HG03097 (cell line): ENCODE measurements around the gene OPA3.
A peak's percentile ranks its signal among the peaks of the same experiment; 100 is the strongest.
"Not testable (repeated sequence)": the region's sequence is repeated elsewhere in the genome, so short reads cannot be mapped to it uniquely, and the experiment has no call there.

Experiments
- ATAC-seq: cut with Tn5 transposase; IDR thresholded peaks from one replicate; pipeline ENCODE4 v1.9.1; 2021; ENCODE audit not compliant: unreplicated experiment, low FRiP score

OPA3 gene

DNA sequence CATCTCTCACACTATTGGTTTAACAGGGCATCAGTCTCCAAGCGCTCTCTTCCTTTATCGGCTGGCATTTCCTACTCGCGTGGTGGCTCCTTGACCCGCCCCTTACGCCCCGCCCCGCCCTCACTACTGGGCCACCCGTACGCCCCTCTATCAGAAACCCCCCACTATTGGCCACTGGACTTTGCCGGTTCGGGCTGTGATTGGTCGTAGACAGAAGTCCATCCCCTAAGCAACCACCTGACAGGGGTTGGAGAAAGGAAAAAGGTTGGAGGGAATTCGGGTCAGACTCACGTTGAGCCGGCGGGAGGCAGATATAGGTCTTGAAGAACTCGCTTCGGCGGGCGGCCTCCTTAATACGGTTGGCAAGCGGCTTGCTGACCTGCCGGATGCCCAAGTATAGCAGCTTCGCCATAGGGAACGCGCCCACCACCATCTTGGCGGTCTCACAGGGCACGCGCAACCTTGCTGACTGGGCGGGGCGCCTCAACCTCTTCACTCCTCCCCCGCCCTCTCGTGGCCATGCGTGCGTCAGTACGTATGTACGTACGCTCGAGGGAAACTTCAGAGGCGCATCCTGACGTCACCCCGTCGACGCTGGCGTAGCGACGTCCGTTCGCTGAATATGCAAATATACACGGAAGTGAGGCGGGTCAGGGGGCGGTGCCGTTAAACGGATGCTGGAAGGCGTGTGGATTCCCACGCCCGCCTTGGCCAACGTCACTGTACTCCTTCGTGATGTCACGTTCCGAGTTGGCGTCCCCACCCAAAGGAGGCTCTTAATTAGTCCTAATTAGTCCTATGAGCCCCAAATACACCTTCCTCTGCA lies at the start of gene OPA3:
Gene OPA3 (minus strand): TSS at position 471 of the 826 bp plus-strand sequence. CDS start 38 bp downstream, at position 433.
- peak; percentile 78 for ATAC-seq

DNA sequence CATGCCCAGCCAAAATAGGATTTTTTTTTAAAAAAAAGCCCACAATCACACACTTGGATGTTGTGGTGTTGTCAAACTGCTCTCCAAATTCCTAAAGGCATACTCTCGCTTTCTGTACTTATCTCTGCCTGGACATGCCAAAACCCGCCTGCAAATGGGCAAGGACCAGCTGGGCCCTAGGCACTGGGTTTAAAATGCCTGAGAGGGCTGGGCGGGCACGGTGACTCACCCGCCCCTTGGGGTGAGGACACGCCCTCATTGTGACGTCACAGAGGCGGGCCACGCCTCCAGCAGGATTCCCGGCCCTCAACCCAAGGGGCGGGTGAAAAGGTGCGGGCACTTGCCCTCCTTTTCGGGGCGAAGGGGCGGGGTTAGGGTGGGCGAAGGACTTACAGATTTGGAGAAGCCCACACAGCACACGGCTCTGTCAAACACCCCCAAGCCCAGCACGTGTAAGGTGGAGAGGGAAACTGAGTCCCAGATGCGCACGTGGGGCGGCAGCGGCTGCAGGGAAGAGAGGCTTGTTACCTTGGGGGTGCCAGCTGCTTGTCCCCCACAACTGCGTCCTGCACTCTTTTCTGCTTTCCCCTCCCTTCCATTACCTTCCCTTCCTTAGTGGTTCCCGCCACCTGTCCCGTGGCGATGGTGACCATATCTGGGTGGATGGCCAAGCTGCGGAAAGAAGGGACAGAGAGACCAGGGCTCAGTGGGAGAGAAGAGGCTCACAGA lies 48.0 kb upstream of the OPA3 start:
- no peak for ATAC-seq

DNA sequence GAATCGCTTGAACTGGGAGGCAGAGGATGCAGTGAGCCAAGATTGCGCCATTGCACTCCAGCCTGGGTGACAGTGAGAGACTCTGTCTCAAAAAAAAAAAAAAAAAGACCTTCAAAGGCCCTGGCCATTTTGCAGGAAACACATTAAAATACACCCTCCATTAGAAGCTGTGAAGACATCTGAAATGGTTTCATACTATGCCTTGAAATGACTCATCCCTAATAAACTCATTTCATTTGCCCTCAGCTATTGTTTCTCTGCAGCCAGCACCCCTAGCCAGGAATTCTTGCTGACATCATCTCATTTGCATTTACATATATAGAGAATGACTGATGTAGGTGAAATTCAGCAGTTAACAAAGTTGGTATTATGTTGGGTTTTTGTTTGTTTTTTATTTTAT lies 45.9 kb upstream of the OPA3 start:
- ATAC-seq = no peak

DNA sequence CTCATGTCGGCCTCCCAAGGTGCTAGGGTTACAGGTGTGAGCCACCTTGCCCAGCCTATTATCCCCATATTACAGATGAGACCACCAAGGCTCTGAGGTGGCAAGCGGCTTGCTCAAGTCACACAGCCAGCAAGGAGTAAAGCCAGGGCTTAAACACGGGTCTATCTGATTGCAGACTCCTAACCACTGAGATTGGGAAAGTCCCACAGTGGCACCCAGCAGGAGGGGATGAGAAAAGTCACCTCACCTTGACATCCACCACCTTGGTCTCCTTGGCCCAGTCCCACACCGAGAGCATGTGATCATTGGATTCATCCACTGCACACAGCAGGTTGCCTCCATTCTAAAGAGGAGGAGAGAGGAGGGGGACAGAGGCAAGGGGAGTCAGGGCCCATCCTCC lies 45.1 kb upstream of the OPA3 start:
- no peak for ATAC-seq

DNA sequence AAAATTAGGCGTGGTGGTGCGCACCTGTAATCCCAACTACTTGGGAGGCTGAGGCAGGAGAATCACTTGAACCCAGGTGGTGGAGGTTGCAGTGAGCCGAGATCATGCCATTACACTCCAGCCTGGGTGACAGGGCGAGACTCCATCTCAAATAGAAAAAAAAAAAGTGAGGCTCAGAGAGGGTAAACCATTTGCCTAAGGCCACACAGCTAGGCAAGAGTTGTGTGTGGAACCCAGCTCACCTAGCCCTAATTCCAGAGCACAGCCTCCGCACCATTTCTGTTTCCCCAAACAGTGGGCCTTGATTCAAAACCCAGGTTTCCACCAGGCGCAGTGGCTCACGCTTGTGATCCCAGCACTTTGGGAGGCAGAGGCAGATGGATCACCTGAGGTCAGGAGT lies 43.6 kb upstream of the OPA3 start:
- not testable (repeated sequence) for ATAC-seq

DNA sequence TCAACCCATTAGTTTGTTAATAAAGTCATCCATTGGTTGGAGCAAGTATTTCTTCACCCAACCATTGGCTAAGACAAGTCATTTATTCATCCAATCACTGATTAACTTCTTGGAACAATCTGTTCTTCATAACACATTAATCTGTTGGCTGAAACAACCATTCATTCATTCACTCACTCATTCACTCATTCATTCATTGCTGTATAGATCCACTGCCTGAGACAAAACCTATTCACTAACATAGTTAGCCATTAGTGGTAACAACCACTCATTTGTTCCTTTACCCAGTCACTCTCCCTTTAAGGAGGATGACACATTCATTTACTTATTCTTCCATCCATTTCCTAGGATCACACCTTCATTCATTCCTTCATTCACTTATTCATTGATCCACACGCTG lies 39.4 kb upstream of the OPA3 start:
- ATAC-seq = no peak

DNA sequence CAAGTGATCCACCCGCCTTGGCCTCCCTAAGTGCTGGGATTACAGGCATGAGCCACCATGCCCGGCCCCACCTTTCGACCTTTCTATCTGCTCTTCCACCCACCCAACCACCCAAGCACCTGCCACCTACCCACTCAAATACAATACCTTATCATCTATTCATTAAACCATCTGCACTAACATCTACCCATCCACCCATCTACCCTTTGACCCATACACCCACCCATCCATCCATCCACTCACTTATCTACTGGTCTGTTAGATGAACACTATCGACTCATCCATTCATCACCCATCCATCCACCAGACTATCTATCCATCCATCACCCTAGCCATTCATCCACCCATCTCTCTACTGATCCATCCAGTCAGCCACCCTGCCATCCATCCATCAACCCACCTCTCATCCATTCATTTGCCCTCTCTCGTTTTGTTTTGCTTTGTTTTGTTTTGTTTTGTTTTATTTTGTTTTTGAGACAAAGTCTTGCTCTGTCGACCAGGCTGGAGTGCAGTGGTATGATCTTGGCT lies 37.4 kb upstream of the OPA3 start:
- no peak for ATAC-seq

DNA sequence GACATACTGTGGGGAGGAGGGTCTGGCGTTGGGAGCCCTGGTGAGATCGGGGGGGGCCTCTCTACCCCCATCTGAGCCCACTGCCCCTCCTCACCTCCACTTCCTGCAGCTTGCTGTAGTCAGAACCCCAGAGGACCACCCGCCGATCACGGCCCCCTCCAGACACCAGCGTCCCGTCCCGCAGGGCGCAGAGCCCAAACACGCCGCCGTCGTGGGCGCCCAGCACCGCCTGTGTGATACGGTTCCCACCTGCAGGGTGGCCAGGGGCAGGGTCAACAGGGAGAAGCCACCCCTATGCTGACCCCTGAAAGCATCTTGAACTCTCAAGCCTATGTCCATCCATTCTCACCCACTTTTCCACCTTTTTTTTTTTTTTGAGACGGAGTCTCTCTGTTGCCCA lies 36.8 kb upstream of the OPA3 start:
- no peak for ATAC-seq

DNA sequence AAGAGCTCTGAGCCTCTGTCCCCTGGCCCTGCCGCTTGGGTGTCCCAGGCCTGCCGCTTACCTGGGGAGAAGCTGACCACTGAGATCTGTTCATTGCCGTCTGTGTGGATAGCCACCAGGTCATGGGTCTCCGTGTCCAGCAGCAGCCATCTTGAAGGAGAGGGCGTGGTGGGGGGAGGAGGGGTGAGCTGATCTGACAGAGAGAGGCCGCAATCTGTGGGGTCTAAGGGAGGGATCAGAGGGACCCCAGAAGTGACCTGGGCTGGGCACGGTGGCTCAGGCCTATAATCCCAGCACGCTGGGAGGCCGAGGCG lies 32.1 kb upstream of the OPA3 start:
- ATAC-seq = no peak

DNA sequence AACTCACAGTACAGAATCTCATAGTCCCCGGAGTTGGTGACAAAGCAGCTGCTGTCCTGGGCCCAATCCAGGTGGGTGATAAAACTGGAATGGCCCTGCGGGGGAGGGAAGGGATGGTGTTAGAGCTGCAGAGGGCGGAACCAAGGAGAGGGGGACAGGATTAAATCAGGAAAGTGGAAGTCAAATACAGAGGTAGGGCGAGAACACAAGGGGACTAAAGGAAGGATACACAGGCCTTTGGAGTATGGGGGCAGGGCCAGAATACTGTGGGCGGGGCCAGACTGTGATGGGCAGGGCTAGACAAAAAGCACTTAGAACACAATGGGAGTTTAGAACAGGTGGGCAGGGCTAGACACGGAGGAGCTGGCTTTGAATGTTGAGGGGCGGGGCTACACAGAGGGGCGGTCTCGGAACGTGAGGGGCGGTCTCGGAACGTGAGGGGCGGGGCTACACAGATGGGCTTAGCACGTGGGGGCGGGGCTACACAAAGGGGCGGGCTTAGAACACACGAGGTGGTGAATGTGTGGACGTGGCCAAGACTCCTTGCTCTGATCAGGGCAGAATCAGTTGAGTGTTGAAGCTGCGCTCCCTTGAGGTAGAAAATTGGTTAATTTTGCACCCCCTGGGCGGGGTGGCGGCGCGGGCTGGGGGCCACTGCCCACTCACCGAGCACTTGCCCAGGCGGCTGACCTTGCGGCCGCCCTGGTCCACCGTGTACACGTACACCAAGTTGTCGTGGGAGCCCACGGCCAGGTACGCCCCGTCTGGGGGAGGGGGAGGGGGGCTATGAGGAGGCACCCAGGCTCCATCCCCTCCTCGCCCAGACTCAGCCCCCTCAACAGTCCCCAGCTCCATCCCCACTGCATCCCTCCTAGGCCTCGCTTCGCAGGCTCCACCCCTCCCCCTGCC lies 31.4 kb upstream of the OPA3 start:
- ATAC-seq = no peak

DNA sequence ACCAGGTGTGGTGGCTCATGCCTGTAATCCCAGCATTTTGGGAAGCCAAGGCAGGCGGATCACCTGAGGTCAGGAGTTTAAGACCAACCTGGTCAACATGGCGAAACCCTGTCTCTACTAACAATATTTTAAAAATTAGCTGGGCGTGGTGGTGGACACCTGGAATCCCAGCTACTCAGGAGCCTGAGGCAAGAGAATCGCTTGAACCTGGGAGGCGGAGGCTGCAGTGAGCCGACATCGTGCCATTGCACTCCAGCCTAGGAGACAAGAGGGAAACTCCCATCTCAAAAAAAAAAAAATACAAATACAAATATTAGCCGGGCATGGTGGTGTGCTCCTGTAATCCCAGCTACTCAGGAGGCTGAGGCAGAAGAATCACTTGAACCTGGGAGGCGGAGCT lies 30.5 kb upstream of the OPA3 start:
- ATAC-seq = not testable (repeated sequence)

DNA sequence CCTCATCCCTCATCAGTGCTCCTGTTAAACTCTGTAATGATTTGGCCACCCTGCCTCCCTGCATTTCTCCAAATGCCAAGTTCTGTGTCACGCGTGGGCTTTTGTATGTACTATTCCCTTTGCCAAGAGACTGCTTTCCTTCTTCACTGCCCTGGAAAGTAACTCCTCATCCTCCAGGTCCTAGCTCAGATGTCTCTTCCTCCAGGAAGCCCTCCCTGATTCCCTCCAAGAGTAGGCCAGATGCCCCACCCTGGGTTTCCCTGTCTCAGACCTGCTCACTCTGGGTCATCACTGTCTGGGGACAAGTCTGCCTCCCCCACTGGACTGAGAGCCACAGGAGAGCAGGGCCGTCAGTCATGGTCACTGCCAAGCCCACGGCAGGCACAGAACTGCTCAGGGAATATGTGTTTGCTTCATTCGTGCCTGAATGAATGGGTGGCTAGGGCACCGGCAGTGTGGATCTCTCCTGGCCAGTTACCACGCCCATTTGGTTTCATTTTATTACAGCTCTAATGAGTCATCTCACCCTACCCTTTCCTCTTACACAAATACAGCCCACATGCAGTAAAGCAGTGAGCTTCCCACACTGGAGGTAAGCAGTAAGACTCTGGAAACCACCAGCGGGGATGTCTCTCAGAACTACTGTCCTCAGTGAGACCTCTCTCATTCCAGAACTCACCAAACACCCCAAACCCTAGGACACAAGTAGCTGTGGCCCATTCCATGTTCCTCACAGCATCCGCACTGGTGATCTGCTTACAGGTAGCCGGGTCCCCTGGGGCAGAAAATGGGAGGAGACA lies 29.5 kb upstream of the OPA3 start:
- ATAC-seq = no peak

DNA sequence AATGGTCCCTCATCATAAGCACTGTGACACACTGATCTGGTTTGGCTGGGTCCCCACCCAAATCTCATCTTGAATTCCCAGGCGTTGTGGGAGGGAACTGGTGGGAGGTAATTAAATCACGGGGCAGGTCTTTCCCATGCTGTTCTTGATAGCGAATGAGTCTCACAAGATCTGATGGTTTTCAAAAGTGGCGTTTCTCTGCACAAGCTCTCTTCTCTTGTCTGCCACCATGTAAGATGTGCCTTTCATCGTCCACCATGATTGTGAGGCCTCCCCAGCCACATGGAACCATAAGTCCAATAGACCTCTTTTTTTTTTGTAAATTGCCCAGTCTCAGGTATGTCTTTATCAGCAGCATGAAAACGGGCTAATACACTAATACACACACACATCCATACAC lies 24.3 kb upstream of the OPA3 start:
- no peak for ATAC-seq

DNA sequence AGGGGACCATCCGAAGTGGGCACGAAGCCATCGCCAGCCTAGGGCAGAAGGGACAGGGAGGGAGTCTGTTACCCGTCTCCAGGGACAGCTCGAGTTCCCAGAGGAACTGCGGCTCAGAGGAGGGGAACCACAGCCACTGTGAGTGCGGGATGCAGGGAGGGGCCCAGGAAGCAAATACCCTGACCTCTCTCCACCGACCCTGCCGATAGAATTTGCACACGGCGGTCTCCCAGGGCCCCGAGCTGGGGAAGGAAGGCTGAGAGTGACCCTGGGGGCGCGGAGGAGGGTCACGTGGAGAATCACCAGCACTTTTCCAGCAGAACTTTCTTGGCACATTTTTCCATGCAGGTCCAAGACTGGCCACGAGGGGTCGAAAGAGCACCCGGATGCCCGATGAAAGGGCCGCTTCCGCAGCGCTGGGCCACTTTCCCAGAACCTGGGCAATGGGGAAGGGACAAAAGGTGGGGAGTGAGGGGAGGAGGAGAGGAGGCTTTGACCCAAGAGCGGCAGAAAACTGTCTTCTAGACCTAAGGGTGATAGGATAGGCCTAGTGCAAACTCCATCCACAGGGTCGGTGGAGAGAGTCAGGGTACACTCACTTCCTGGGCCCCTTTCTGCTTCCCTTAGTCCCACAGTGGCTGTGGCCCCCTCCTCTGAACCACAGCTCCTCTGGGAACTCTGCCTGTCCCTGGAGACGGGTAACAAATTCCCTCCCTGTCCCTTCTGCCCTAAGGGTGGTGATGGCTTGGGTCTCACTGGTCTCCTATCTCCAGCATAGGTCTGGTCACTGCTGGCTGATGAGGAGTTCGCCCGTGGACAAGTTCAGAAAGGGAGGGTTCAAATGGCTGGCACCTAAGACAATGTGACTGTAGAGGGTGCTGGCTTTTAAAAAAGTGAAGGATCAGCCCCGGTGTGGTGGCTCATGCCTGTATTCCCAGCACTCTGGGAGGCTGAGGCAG lies 22.7 kb upstream of the OPA3 start:
- no peak for ATAC-seq

DNA sequence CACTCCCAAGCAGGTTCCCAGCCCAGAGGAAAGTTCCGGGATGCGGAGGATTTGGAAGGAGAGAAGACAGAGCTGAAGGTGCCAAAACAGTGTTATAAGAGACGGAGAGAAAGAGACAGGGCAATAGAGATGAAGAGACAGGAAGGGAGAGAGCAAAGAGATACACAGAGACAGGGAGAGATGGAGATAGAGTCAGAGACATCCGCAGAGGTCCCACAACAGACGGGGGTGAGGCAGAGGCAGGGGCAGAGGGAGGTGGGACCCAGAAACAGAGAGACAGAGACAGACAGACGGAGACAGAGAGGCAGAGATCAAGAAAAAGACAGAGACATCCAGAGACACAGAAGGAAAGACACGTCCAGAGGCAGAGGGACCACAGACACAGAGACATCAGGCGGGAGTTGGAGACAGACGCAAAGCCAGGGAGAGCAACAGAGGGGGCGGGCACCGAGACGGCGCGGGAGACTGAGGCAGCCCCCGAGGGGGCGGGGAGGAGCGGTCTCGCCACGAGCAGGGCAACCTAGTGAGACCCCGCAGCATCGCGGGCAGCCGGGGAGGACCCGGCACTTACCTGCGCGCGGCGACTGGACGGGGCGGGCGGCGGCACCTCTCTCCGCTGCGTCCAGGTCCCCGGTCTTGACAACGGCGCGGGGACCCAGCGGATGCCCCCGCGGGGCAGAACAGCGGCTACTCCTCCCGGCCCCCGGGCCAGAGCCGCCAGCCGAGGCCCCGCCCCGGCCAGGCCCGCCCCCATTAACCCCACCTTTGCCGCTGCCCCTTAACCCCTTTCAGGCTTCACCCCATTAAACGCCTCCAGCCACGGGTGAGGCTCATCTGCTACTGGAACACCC lies 17.1 kb upstream of the OPA3 start, which contains the start of gene GPR4:
Gene GPR4 (minus strand): TSS at position 689 of the 851 bp plus-strand sequence. CDS start 10,346 bp downstream, outside the sequence.
- ATAC-seq = no peak

DNA sequence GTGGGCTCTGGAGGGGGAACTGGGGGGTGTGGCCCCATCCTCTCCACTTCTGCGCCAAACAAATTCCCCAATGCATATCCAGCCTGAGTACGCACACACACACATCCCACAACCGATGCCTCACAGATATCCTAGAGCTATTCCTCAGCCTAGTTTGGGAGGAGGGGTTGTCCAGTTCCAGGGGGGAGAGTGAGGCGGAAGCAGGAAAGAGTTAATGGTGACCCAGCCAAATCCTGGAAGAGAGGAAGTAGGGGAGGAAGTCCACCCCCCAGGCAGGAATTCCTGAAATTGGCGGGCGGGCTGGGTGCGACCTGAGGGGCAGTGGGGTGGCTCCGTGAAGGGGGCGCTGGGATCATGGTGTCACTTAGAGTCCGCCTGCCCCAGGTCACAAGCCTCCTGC lies 16.5 kb upstream of the OPA3 start:
- ATAC-seq = no peak

DNA sequence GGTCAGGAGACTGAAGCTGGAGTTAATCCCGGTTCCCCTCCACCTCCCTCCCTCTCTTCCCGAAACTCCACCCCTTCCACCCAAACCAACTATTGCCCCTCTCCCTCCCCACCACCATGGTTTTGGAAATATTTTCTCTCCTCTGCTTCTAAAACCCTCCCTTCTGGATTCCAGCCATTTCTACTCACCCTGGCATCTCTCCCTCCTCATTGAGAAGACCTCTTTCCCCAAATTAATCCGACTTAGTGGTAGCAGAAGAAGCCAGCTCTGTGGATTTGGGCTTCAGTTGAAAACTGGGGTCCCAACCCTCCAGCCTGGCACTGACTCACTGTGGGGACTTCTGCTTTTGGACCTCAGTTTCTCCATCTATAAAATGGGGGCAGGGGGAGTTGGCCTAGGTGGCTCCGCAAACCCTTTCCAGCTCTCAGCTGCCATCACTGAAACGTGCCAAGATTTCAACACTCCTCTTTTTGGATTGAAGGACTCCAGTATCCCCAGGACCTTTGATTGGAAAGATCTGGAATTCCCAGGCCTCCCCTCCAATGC lies 15.8 kb upstream of the OPA3 start:
- ATAC-seq = no peak

DNA sequence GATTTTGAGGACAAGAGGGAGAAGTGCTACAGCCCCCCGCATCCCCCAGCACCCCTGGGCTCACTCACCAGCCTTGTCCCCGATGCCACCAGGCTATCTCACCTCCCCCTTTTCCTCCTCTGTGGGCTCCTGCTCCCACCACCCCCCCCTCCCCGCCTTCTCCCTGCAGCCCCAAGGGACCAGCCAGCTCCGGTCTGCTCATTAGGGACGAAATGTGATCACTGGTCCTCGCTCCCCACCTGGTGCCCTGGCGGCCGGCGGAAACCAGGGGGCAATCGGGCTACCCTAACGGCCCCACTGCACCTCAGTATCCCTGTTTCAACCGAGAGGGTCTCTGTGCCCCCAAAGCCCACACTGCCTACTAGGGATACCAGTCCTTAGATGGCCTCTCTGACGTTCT lies 14.7 kb upstream of the OPA3 start:
- no peak for ATAC-seq
